HEK293 (cell line): ENCODE measurements around the gene DNAL4.

Source experiments
- CTCF ChIA-PET: fragments of 350-600 bp; formaldehyde crosslinking; extraction: SDS; loops from one replicate; lab custom pipeline; 2021; ENCODE audit warnings: antibody characterized with exemption; lab: Yijun Ruan, JAX
- POLR2A ChIA-PET: fragments of 300-600 bp; formaldehyde crosslinking; extraction: SDS; loops from one replicate; lab custom pipeline; 2020; ENCODE audit warnings: antibody characterized with exemption, inconsistent platforms; lab: Yijun Ruan, JAX
- H3K27ac ChIP-seq: fragments of 200-500 bp; sonication (Bioruptor generic); 2 replicates; pipeline ENCODE4 v1.5.1; 2014; ENCODE audit warnings: low read depth, low read length, control low read depth, inconsistent platforms; ENCODE audit errors: extremely low read depth
- H3K36me3 ChIP-seq, 2 experiments: fragments of 200-500 bp in 1 of 2; sonication (Bioruptor generic) in 1 of 2; 1 replicate in 1 of 2; 2 replicates in 1 of 2; pipeline ENCODE4 v1.5.1; 2014 to 2017; ENCODE audit warnings: inconsistent platforms in 2 of 2, low read length in 2 of 2; ENCODE audit not compliant: control insufficient read depth in 2 of 2, insufficient read depth in 1 of 2
- H3K4me1 ChIP-seq: fragments of 200-500 bp; sonication (Bioruptor generic); 2 replicates; pipeline ENCODE4 v1.5.1; 2014; ENCODE audit warnings: mild to moderate bottlenecking, low read length, inconsistent platforms; ENCODE audit not compliant: control insufficient read depth, insufficient read depth
- H3K4me3 ChIP-seq: 2 replicates; pipeline ENCODE4 v1.5.1; 2011; ENCODE audit warnings: low read depth, mild to moderate bottlenecking, control low read depth, low read length, moderate library complexity
- H3K9me3 ChIP-seq: fragments of 200-500 bp; sonication (Bioruptor generic); 2 replicates; pipeline ENCODE4 v1.5.1; 2014; ENCODE audit warnings: low read depth, low read length, inconsistent platforms; ENCODE audit not compliant: control insufficient read depth, insufficient read depth
- EGR2 ChIP-seq: fragments of 450-650 bp; formaldehyde crosslinking; IDR thresholded peaks from 2 replicates; pipeline ENCODE4 v1.5.1; 2016; ENCODE audit warnings: low read depth, missing biosample characterization, missing genetic modification characterization
- HOXC10 ChIP-seq: sonication (generic); formaldehyde crosslinking; IDR thresholded peaks from 2 replicates; pipeline ENCODE4 v1.8.1; 2023; ENCODE audit warnings: mild to moderate bottlenecking, missing genetic modification reagents
- INSM2 ChIP-seq: fragments of 450-650 bp; formaldehyde crosslinking; IDR thresholded peaks from 2 replicates; pipeline ENCODE4 v1.5.1; 2016; ENCODE audit warnings: missing biosample characterization, missing genetic modification characterization
- PATZ1 ChIP-seq: fragments of 450-650 bp; formaldehyde crosslinking; IDR thresholded peaks from 2 replicates; pipeline ENCODE4 v1.5.1; 2016; ENCODE audit warnings: missing biosample characterization, missing genetic modification characterization
- PRDM10 ChIP-seq: fragments of 450-650 bp; formaldehyde crosslinking; IDR thresholded peaks from 2 replicates; pipeline ENCODE4 v1.5.1; 2016; ENCODE audit warnings: missing biosample characterization, missing genetic modification characterization
- PRDM6 ChIP-seq: fragments of 450-650 bp; formaldehyde crosslinking; IDR thresholded peaks from 2 replicates; pipeline ENCODE4 v1.5.1; 2017; ENCODE audit warnings: missing biosample characterization, missing genetic modification characterization
- RBAK ChIP-seq: fragments of 450-650 bp; formaldehyde crosslinking; IDR thresholded peaks from 2 replicates; pipeline ENCODE4 v1.5.1; 2016; ENCODE audit warnings: missing biosample characterization, missing genetic modification characterization
- SCRT2 ChIP-seq: fragments of 450-650 bp; formaldehyde crosslinking; IDR thresholded peaks from 2 replicates; pipeline ENCODE4 v1.5.1; 2016; ENCODE audit warnings: missing biosample characterization, missing genetic modification characterization
- ZBTB20 ChIP-seq: fragments of 450-650 bp; formaldehyde crosslinking; IDR thresholded peaks from 2 replicates; pipeline ENCODE4 v1.5.1; 2016; ENCODE audit warnings: missing biosample characterization, missing genetic modification characterization
- ZFHX2 ChIP-seq: fragments of 450-650 bp; formaldehyde crosslinking; conservative IDR thresholded peaks from 2 replicates; pipeline ENCODE4 v1.5.1; 2016; ENCODE audit warnings: missing biosample characterization, missing genetic modification characterization
- ZNF146 ChIP-seq: fragments of 450-650 bp; formaldehyde crosslinking; IDR thresholded peaks from 2 replicates; pipeline ENCODE4 v1.5.1; 2016; ENCODE audit warnings: missing biosample characterization, missing genetic modification characterization
- ZNF214 ChIP-seq: fragments of 450-650 bp; formaldehyde crosslinking; IDR thresholded peaks from 2 replicates; pipeline ENCODE4 v1.5.1; 2017; ENCODE audit warnings: missing biosample characterization, mild to moderate bottlenecking, missing genetic modification characterization, borderline replicate concordance
- ZNF366 ChIP-seq: fragments of 450-650 bp; formaldehyde crosslinking; conservative IDR thresholded peaks from 2 replicates; pipeline ENCODE4 v1.5.1; 2016; ENCODE audit warnings: missing biosample characterization, missing genetic modification characterization
- ZNF398 ChIP-seq: fragments of 450-650 bp; formaldehyde crosslinking; IDR thresholded peaks from 2 replicates; pipeline ENCODE4 v1.5.1; 2017; ENCODE audit warnings: missing biosample characterization, missing genetic modification characterization
- ZNF514 ChIP-seq: fragments of 450-650 bp; formaldehyde crosslinking; IDR thresholded peaks from 2 replicates; pipeline ENCODE4 v1.5.1; 2016; ENCODE audit warnings: missing biosample characterization, missing genetic modification characterization
- ZNF560 ChIP-seq: fragments of 450-650 bp; formaldehyde crosslinking; IDR thresholded peaks from 2 replicates; pipeline ENCODE4 v1.5.1; 2017; ENCODE audit warnings: missing biosample characterization, missing genetic modification characterization, borderline replicate concordance

The DNAL4 gene

GRCh38 chr22:38737302-38738060 lies 56.5 kb downstream of the DNAL4 start:
- no peaks in the 10 kb centered on the region for H3K4me1 ChIP-seq
- TF ChIP-seq PRDM10 (tag by site-specific recombination) (no peak; the same call in none of the 2 replicates), ZNF514 (tag by site-specific recombination) (no peak), HOXC10 (no peak), PRDM6 (no peak), ZNF366 (no peak), PATZ1 (tag by site-specific recombination) (peak; percentile 31; the same call in 1 of the 2 replicates), ZFHX2 (peak; percentile 52), ZBTB20 (no peak), INSM2 (tag by site-specific recombination) (no peak), ZNF146 (no peak), RBAK (tag by site-specific recombination) (no peak), ZNF214 (no peak), ZNF398 (tag by site-specific recombination) (no peak), EGR2 (tag by site-specific recombination) (peak; percentile 71), ZNF560 (tag by site-specific recombination) (no peak), SCRT2 (no peak)
- no peak overlapping the region; the same call in 1 of the 2 replicates for H3K27ac ChIP-seq
- peaks cover 31 to 96% of the 10 kb centered on the region in 2 experiments for H3K36me3 ChIP-seq
- H3K9me3 ChIP-seq = no peaks in the 10 kb centered on the region
- CTCF ChIA-PET = interaction anchor here (0.7 to 3.8 kb wide), 3 partner anchors 13 to 23 kb away, joined by 3 to 39 read pairs (median 3); no protein-coding TSS in a partner anchor
- no peak overlapping the region for H3K4me3 ChIP-seq
- POLR2A ChIA-PET = interaction anchor here (1.0 to 1.1 kb wide), 2 partner anchors 11 to 12 kb away, joined by 3 read pairs; no protein-coding TSS in a partner anchor
